ENCODE data around the gene TRIM44. TPM values are rescaled to one million over a fixed set of nuclear protein-coding genes. Genes with fewer than 3 reads are reported as not detected.

The TRIM44 gene
- total RNA-seq, 1 experiment from 2014 or later = 33.4 TPM

GRCh38 chr11:35620795-35621194 lies 41.8 kb upstream of the TRIM44 start:
- H3K36me3 ChIP-seq (ENCODE audit: control insufficient read depth in 1 of 2, insufficient read depth in 2 of 2, low read length in 2 of 2) = no peaks in the 10 kb centered on the region
- no peaks in the 10 kb centered on the region for H3K9me3 ChIP-seq (ENCODE audit: control insufficient read depth in 1 of 2, insufficient read depth in 1 of 2, low read depth in 1 of 2, low read length in 2 of 2)
- no TSS peak for BruUV-seq (replicated peaks)
- peaks cover 10% of the 10 kb centered on the region; the same call in 1 of the 2 replicates for H3K79me2 ChIP-seq (ENCODE audit: insufficient read depth, low read length)
- DNase-seq (ENCODE audit: low read depth, low spot score) (no peak), ATAC-seq (no peak)
- no peak overlapping the region for H3K9ac ChIP-seq (ENCODE audit: low read length)
- ChIA-PET RAD21 (ENCODE audit: low non-redundant PET in 1 of 2, low total read pairs in 2 of 2, uncharacterized antibody in 2 of 2, unreplicated experiment in 2 of 2) (no interaction called here), POLR2A (no interaction called here), CTCF (no interaction called here)
- H3K27me3 ChIP-seq (ENCODE audit: insufficient read depth, low read length) = no peaks in the 10 kb centered on the region
- TF ChIP-seq ZBTB33 (IDR thresholded peaks at IDR 0.05; ENCODE audit: extremely low read depth, insufficient replicate concordance, low read length) (no peak), YY1 (IDR thresholded peaks at IDR 0.05; ENCODE audit: extremely low read depth, insufficient replicate concordance, low read depth, low read length) (no peak), ZFX (IDR thresholded peaks at IDR 0.05) (no peak), POLR2A (IDR thresholded peaks at IDR 0.05; ENCODE audit: borderline replicate concordance, extremely low read depth, insufficient read depth, insufficient read length) (no peak), ELF1 (IDR thresholded peaks at IDR 0.05; ENCODE audit: borderline replicate concordance, low read depth) (no peak), SIN3A (IDR thresholded peaks at IDR 0.05; ENCODE audit: low read depth) (no peak), SRF (IDR thresholded peaks at IDR 0.05; ENCODE audit: low read depth) (no peak)
- H4K20me1 ChIP-seq (ENCODE audit: insufficient read depth) = no peaks in the 10 kb centered on the region
- H3K4me1 ChIP-seq (ENCODE audit: control insufficient read depth in 1 of 2, insufficient read depth in 2 of 2, low read length in 2 of 2) = peaks cover 9 to 63% of the 10 kb centered on the region in 2 experiments; a peak in 3 of 4 replicates
- no peak overlapping the region for H2AFZ ChIP-seq (ENCODE audit: low read depth, low read length, poor library complexity, severe bottlenecking)
- H3K4me3 ChIP-seq (replicated peaks in 1 of 2; ENCODE audit: low read depth in 1 of 2, low read length in 2 of 2) = no peak overlapping the region
- intact Hi-C loops (cut with micrococcal nuclease) = no loop called here
- no peak overlapping the region; the same call in 1 of the 2 replicates for H3K4me2 ChIP-seq (ENCODE audit: low read length)
- H3K9me2 ChIP-seq (ENCODE audit: insufficient read depth) = no peaks in the 10 kb centered on the region
- H3K27ac ChIP-seq (ENCODE audit: low read depth, low read length) = no peak overlapping the region

- ChIA-PET RAD21 (ENCODE audit: low non-redundant PET in 1 of 2, low total read pairs in 2 of 2, uncharacterized antibody in 2 of 2, unreplicated experiment in 2 of 2) (no interaction called here), CTCF (no interaction called here), POLR2A (no interaction called here)
- Histone ChIP-seq H3K9me3 (ENCODE audit: control insufficient read depth in 1 of 2, insufficient read depth in 1 of 2, low read depth in 1 of 2, low read length in 2 of 2) (no peaks in the 10 kb centered on the region), H4K20me1 (ENCODE audit: insufficient read depth) (no peaks in the 10 kb centered on the region), H3K9ac (ENCODE audit: low read length) (no peak overlapping the region), H3K36me3 (ENCODE audit: control insufficient read depth in 1 of 2, insufficient read depth in 2 of 2, low read length in 2 of 2) (no peaks in the 10 kb centered on the region), H3K27ac (ENCODE audit: low read depth, low read length) (no peak overlapping the region), H3K4me3 (replicated peaks in 1 of 2; ENCODE audit: low read depth in 1 of 2, low read length in 2 of 2) (no peak overlapping the region), H2AFZ (ENCODE audit: low read depth, low read length, poor library complexity, severe bottlenecking) (no peak overlapping the region), H3K4me2 (ENCODE audit: low read length) (peak overlapping the region; percentile 58), H3K4me1 (ENCODE audit: control insufficient read depth in 1 of 2, insufficient read depth in 2 of 2, low read length in 2 of 2) (peaks cover 9 to 60% of the 10 kb centered on the region in 2 experiments; a peak in 3 of 4 replicates), H3K27me3 (ENCODE audit: insufficient read depth, low read length) (no peaks in the 10 kb centered on the region), H3K9me2 (ENCODE audit: insufficient read depth) (no peaks in the 10 kb centered on the region), H3K79me2 (ENCODE audit: insufficient read depth, low read length) (peaks cover 10% of the 10 kb centered on the region; the same call in 1 of the 2 replicates)
- intact Hi-C loops (cut with micrococcal nuclease) = no loop called here
- ATAC-seq (no peak), DNase-seq (ENCODE audit: low read depth, low spot score) (no peak)
- BruUV-seq (replicated peaks) = no TSS peak
- TF ChIP-seq JUND (IDR thresholded peaks at IDR 0.05) (no peak), TCF7L2 (IDR thresholded peaks at IDR 0.05; ENCODE audit: borderline replicate concordance, extremely low read depth, insufficient read depth, insufficient read length) (no peak), SIN3A (IDR thresholded peaks at IDR 0.05; ENCODE audit: low read depth) (no peak), POLR2AphosphoS5 (IDR thresholded peaks at IDR 0.05; ENCODE audit: low read depth, low read length) (no peak), ATF3 (IDR thresholded peaks at IDR 0.05) (no peak), RAD21 (IDR thresholded peaks at IDR 0.05; ENCODE audit: low read depth) (no peak), ELF1 (IDR thresholded peaks at IDR 0.05; ENCODE audit: borderline replicate concordance, low read depth) (no peak), ZFX (IDR thresholded peaks at IDR 0.05) (no peak)
Measured at GRCh38 chr11:35621620-35622019, 41.0 kb upstream of the TRIM44 start.

Measured in HCT116 (cell line).